ENCODE data around the gene TBX5.
"Not testable (repeated sequence)": the region's sequence is repeated elsewhere in the genome, so short reads cannot be mapped to it uniquely, and the experiment has no call there.

The TBX5 gene

GRCh38 chr12:114397978-114398881 is 7.7 kb downstream of the TBX5 start:
- intact Hi-C loops (cut with DNase I): no loop called here
- DNase-seq: no peak

GRCh38 chr12:114396869-114397719 is 8.8 kb downstream of the TBX5 start:
- intact Hi-C loops (cut with DNase I): no loop called here
- no peak for DNase-seq

DNA sequence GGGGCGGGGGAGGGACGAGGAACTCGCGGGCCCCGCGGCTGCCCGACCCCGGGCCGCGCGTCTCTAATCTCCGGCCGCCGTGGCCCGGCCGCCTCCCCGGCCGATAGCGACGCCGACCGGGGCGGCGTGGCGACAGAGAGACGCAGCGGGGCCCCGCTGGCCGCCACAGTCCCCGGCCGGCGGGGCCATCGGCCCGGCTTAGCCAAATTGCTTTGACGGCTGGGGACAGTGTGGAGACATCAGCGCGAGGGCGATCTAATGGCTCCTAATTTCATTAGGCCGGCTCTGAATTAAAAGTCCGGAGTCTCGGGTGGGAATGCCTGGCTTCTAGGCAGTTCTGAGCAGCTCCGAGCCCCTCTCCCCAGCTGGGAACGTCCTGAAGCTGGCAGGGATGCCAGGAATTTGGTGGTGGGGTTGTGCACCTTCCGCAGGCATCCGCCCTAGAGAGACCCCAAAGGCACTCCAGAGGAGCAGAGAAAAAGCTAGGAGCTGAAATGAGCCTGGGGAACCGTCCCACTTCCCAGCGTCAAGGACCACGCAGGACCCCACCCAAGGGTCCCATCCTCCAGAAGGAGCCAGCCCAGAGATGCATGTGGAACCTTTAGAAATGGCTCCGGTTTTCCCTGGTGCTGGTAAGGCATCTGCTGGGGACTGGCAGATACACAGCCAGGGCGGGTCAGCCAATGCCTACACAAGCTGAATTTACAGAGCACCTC is 9.6 kb downstream of the TBX5 start:
- intact Hi-C loops (cut with DNase I): no loop called here
- no peak for DNase-seq

DNA sequence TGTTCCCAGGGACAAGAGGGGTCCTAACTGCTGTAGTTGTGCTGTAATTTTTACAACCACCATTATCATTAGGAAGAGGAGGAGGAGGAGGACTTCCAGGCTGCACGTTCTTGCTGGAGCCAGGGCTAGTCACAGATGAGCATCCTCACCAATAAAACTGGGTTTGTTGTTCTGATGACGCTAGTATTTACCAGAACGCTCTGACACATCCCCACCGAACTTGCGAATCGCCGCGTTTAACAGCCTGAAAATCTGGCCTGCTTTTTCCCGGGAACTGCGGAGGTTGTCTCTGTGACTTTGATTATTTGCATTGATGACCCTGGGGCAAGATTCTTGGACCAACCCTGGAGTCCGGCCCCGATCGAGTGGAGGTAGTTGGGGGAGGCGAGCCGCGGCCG is 10.2 kb downstream of the TBX5 start:
- no peak for DNase-seq
- intact Hi-C loops (cut with DNase I): no loop called here

GRCh38 chr12:114395233-114395632 is 10.7 kb downstream of the TBX5 start:
- DNase-seq: no peak
- intact Hi-C loops (cut with DNase I): no loop called here

- DNase-seq: no peak
- intact Hi-C loops (cut with DNase I): no loop called here
Observed at GRCh38 chr12:114393569-114393968, 12.4 kb downstream of the TBX5 start.

DNA sequence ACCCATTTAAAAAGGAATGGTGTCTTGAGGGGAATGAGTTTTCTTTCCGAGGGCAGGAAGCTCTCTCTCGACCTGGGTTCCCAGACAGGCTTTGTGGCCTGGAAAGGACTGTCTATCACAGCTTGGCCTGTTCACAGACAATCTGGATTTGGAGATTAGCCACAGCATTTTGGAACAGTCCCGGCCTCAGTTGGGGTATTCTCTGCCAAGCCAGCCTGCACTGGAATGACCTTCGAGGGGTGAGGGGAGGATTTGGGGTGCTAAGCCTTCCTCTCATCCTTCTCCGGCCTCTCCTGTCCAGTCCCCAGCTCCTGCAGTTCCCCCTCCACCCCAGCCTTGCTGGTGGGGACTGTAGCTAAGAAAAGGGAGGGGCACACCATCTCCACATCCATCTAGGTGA is 13.0 kb downstream of the TBX5 start:
- intact Hi-C loops (cut with DNase I): no loop called here
- DNase-seq: no peak

DNA sequence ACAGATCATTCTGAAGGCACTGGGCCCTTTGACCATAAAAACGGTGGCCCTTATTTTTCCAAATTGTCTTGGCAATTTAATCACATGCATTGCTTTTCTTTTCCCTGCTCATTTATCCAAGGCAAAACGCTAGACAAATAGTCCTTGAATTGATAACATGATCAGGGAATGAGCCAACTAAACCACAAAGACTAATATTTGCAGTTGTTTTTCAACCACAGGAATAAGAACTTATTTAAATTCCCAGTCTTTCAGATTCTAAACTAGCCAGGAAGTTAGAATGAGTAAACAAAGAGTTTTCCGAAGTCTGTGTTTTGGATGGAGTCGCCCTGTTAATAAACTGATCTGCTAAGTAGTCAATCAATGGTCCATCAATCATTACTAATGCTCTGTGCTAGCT is 14.9 kb downstream of the TBX5 start:
- DNase-seq: no peak
- intact Hi-C loops (cut with DNase I): no loop called here

DNA sequence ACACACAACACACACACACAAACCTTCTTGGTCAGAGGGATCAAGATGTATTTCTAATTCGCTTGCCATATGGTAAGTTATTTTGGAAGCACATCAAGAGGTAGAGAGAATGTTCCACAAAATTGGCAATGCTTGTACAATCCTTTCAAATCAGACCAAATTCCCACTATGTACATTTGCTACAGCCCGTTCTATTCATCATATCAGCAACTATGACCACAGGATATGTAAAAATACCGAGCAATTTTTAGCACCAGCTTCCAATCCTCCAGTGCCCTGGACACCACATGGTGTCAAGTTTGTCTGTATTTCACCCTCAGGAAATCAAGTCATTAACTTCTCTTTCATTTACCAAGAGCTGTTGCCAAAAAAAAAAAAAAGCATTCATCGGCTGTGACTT is 21.2 kb downstream of the TBX5 start:
- DNase-seq: no peak
- intact Hi-C loops (cut with DNase I): no loop called here

DNA sequence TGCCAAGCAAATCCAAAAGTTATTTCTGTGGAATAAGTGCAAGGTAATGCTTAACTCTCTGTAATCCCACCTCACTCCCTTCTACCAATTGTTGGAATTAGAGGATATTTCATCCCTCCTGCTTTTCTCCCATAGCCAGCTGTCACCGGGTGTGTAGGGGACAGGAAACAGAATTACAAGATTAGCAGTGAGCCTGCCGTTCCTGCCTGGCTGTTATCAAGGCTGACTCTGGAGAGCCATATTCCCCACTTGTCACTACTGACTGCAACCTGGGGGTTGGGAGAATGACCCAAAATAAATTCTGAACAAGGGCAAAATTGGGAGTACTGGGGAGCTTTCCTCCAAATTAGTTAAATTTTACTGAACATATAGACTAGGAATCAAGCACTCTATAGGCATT is 24.8 kb downstream of the TBX5 start:
- intact Hi-C loops (cut with DNase I): no loop called here
- no peak for DNase-seq

DNA sequence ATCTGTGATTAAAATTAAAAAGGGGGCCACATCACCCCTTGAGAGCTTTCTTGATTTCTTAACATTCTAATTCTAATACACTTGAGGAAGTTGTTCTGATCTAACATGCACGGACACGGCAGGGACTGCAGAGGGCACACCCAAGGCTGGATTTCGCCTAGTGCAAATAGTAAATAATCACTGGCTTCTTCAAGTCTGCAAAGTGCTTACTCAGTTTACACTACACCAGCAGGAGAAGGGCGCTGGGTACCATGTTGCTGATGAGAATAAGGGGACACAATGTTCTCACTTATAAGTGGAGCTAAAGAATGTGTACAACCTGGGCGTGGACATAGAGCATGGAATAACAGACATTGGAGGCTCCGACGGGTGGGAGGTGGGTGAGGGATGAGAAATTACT is 34.2 kb downstream of the TBX5 start:
- peak in 2 of 42 donors; percentile 1 to 42 for DNase-seq
- intact Hi-C loops (cut with DNase I): no loop called here

DNA sequence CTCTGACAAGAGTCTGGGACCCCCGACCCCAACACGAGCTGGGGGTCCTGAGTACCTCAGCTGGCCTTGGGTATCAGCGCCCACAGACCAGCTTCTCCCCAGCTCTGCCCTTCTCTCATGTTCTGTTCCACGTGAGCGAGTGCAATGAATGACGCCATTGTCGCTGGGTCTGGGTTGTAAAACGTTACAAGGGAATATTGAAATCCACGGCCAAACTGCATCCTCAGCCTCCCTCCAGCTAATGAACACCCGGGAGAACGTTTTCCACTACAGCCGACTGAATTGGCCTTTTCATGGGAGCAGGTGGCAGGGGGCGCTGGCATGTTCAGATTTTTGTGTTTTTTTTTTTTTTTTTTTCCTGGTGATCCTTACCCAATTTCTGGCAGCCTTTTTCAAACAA is 34.7 kb downstream of the TBX5 start:
- peak; percentile 29 to 86 (median 68) for DNase-seq
- intact Hi-C loops (cut with DNase I): no loop called here

DNA sequence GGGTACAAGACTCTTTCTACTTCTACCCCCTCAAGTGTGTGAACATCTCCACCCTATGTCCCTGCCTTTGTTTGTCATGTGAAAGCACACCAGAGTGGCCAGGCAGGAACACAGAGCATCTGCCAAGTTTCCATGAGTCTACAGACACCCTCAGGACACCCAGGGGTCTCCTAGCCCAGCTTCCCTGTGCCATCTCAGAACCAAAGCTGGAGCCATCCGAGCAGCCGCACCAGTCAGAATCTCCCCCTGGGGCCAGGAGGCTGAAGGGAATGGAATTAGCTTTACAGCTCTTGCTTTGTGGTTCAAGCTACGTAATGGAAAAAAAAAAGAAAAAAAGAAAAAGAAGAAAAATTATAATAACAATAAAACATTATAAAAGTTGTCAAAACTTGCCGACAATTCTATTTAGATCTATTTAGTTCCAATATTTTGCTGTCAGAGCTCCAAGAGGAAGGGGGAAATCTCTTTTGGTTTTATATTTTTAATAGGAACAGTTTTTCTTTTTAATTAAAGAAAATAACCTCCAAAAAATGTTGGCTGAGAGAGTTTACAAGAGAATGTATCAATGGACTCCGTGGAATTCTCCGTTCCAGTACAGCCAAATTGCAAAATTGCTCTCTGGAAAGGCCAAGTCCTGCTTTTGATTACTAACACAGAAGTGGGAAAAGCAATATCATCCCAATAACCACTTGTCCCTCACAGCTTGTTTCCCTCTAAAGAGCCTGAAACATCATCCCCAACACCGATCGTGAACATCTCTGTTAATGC is 37.1 kb downstream of the TBX5 start:
- intact Hi-C loops (cut with DNase I): no loop called here
- no peak for DNase-seq

- DNase-seq: no peak
- intact Hi-C loops (cut with DNase I): no loop called here
Observed at GRCh38 chr12:114361992-114362391, 44.0 kb downstream of the TBX5 start.

DNA sequence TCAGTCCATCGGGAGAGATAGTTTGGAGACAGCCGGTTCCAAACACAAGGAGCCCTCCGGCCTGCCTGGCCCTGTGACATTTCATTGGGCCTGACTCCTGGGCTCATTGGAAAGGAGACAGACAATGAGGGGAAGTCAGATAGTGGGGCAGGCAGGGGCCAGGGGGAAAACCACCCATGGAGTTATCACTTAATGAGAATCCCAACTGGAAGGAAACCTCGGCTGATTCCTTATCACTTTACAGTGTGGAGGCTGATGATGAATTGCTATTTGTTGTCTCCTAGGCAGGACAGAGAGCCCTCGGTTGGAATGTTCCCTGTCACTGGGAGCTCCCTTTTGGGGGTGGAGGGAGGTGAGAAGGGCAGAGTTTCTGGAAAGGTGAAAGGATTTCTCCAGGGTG is 44.4 kb downstream of the TBX5 start:
- intact Hi-C loops (cut with DNase I): no loop called here
- DNase-seq: no peak

DNA sequence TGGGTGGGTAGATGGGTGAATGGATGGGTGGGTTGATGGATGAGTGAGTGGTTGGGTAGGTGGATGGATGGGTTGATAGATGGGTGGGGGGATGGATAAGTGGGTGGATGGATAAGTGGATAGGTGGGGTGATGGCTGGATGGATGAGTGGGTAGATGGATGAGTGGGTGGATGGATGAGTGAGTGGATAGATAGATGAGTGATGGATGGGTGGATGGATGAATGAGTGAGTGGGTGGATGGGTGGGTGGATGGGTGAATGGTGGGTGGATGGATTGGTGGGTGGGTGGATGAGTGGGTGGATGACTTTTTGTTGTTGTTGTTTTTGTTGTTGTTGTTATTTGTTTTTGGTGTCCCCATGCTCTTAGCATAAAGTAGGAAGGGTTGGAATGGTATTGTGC is 45.5 kb downstream of the TBX5 start:
- intact Hi-C loops (cut with DNase I): no loop called here

GRCh38 chr12:114355389-114356088 is 50.4 kb downstream of the TBX5 start:
- DNase-seq: peak in 11 of 42 donors; percentile 3 to 47 (median 21)
- intact Hi-C loops (cut with DNase I): no loop called here

More for the DNA sequence above, 45.5 kb downstream of the TBX5 start:
- no peak for DNase-seq

GRCh38 chr12:114349239-114349638 is 56.7 kb downstream of the TBX5 start:
- DNase-seq; intact Hi-C loops (cut with DNase I): not testable (repeated sequence)

Data from head of caudate nucleus (tissue), 42 donors.